GM23338 (cell line): ENCODE measurements around the gene ATP5PO.

Experiments
- POLR2AphosphoS5 ChIP-seq: IDR thresholded peaks from 2 replicates; pipeline ENCODE4 v1.6.1; 2016; ENCODE audit warnings: antibody characterized with exemption, low read depth
- TF ChIP-seq, protein P1 (sequence below), 2 experiments: fragments of 200-600 bp in 1 of 2; sonication (generic) in 1 of 2; conservative IDR thresholded peaks; 2 replicates each; pipeline versions ENCODE4 v1.5.1 to v1.6.1; 2016 to 2017; ENCODE audit warnings: antibody characterized with exemption in 2 of 2, low read depth in 2 of 2, mild to moderate bottlenecking in 2 of 2, moderate library complexity in 1 of 2

DNA sequence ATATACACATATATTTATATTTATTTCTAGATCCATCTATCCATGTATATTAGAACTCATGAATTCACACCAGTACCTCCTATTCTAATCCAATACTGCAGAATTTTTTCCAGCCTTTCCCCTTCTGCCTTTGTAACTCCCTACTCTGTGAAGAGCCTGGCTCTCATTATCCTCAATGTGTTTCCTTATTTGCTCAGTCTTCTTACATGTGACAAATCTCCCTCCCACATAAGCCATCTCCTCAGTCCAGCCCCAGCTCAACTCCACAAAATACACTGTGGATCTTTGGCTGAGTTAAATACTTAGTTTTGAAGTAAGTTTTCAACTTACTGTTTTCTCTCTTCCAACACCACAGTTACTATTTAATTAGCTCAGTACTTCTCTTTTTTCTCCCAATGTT, 45.7 kb downstream of the ATP5PO start:
- TF ChIP-seq, protein P1, sequence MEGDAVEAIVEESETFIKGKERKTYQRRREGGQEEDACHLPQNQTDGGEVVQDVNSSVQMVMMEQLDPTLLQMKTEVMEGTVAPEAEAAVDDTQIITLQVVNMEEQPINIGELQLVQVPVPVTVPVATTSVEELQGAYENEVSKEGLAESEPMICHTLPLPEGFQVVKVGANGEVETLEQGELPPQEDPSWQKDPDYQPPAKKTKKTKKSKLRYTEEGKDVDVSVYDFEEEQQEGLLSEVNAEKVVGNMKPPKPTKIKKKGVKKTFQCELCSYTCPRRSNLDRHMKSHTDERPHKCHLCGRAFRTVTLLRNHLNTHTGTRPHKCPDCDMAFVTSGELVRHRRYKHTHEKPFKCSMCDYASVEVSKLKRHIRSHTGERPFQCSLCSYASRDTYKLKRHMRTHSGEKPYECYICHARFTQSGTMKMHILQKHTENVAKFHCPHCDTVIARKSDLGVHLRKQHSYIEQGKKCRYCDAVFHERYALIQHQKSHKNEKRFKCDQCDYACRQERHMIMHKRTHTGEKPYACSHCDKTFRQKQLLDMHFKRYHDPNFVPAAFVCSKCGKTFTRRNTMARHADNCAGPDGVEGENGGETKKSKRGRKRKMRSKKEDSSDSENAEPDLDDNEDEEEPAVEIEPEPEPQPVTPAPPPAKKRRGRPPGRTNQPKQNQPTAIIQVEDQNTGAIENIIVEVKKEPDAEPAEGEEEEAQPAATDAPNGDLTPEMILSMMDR (conservative IDR thresholded peaks at IDR 0.05; ENCODE audit: low read depth in 2 of 2), result no peak
- TF ChIP-seq POLR2AphosphoS5, result no peak
